K562 (cell line): ENCODE data around the gene DRC3. TPM values are rescaled to one million over a fixed set of nuclear protein-coding genes. Genes with fewer than 3 reads are reported as not detected.

Experiments used
- CHD4 ChIP-seq: fragments of 200-600 bp; sonication (generic); IDR thresholded peaks from 3 replicates; pipeline ENCODE4 v1.6.1; 2012; ENCODE audit warnings: low read depth, mild to moderate bottlenecking, mixed read lengths, low read length, inconsistent platforms; ENCODE audit not compliant: insufficient read depth, insufficient replicate concordance, poor library complexity, severe bottlenecking
- FOXM1 ChIP-seq, 2 experiments: fragments of 450-650 bp in 1 of 2; sonication (generic) in 1 of 2; formaldehyde crosslinking in 1 of 2; IDR thresholded peaks; 2 replicates each; pipeline versions ENCODE4 v1.6.1 to v1.9.0; 2017 to 2022; ENCODE audit warnings: low read depth in 2 of 2, mild to moderate bottlenecking in 2 of 2, missing genetic modification reagents in 1 of 2, moderate library complexity in 1 of 2
- MAZ ChIP-seq, 2 experiments: fragments of 450-650 bp in 1 of 2; sonication (generic) in 1 of 2; formaldehyde crosslinking; IDR thresholded peaks in 1 of 2; conservative IDR thresholded peaks in 1 of 2; 2 replicates each; pipeline versions ENCODE4 v1.4.0 to v1.5.0; 2020; ENCODE audit warnings: mild to moderate bottlenecking in 1 of 2, missing genetic modification reagents in 1 of 2
- MXI1 ChIP-seq: IDR thresholded peaks from 2 replicates; pipeline ENCODE4 v1.6.1; 2011; ENCODE audit warnings: low read depth, mild to moderate bottlenecking, improper control_type of control experiment, low read length
- NCOA4 ChIP-seq: fragments of 450-650 bp; IDR thresholded peaks from 2 replicates; pipeline ENCODE4 v1.6.1; 2018; ENCODE audit warnings: mild to moderate bottlenecking; ENCODE audit not compliant: partially characterized antibody
- RB1 ChIP-seq: fragments of 450-650 bp; IDR thresholded peaks from 2 replicates; pipeline ENCODE4 v1.6.1; 2017; ENCODE audit warnings: low read depth, mild to moderate bottlenecking
- SMAD4 ChIP-seq: fragments of 250-450 bp; sonication (Bioruptor Pico); conservative IDR thresholded peaks from 2 replicates; pipeline ENCODE4 v1.8.0; 2021; ENCODE audit warnings: inconsistent platforms, mild to moderate bottlenecking, moderate library complexity
- SP1 ChIP-seq: sonication (generic); formaldehyde crosslinking; IDR thresholded peaks from 2 replicates; pipeline ENCODE4 v1.8.1; 2022; ENCODE audit warnings: mild to moderate bottlenecking, missing genetic modification reagents
- WHSC1 ChIP-seq: IDR thresholded peaks from one replicate; pipeline ENCODE4 v1.6.1; 2012; ENCODE audit warnings: low read length, control low read depth, inconsistent platforms
- ZNF133 ChIP-seq: fragments of 250-450 bp; sonication (Bioruptor Pico); IDR thresholded peaks from 2 replicates; pipeline ENCODE4 v1.4.0; 2020; ENCODE audit warnings: mild to moderate bottlenecking
- ZNF395 ChIP-seq: fragments of 200-800 bp; sonication (Bioruptor generic); IDR thresholded peaks from 2 replicates; pipeline ENCODE4 v1.6.1; 2017; ENCODE audit warnings: missing genetic modification characterization, missing compliant biosample characterization
- polyA plus RNA-seq, 8 experiments: library from polyadenylated mRNA; depleted of rRNA in 4 of 8; stranded (reverse) in 5 of 8; unstranded in 3 of 8; fragments of >200 nt; fragmentation: Nextera tagmentation in 2 of 8; fragmentation: Illumina TruSeq in 1 of 8; extraction: Ambion mirVana in 2 of 8; extraction: Trizol in 1 of 8; gene quantifications; 2 replicates each; pipeline versions ENCODE4 v1.2.1 to v1.2.3, GENCODE V29; 2011 to 2014; ENCODE audit warnings: inconsistent platforms in 1 of 8, missing spikeins in 1 of 8
- total RNA-seq, 7 experiments: library from RNA; depleted of rRNA in 6 of 7; stranded (reverse); fragments of >200 nt in 6 of 7; fragmentation: Illumina TruSeq in 2 of 7; extraction: Trizol in 2 of 7; gene quantifications; 2 replicates each; pipeline versions ENCODE4 v1.2.1 to v1.2.3, GENCODE V29; 2011 to 2021; ENCODE audit warnings: low replicate concordance in 1 of 7
- TF ChIP-seq, protein P1 (sequence below): fragments of 450-650 bp; formaldehyde crosslinking; IDR thresholded peaks from 2 replicates; pipeline ENCODE4 v1.4.0; 2020; ENCODE audit warnings: mild to moderate bottlenecking, moderate library complexity
- TF ChIP-seq, protein P2 (sequence below): fragments of 450-650 bp; IDR thresholded peaks from 2 replicates; pipeline ENCODE4 v1.6.1; 2016
- TF ChIP-seq, protein P3 (sequence below): sonication (generic); formaldehyde crosslinking; IDR thresholded peaks from 2 replicates; pipeline ENCODE4 v1.8.0; 2022; ENCODE audit warnings: missing genetic modification reagents, mild to moderate bottlenecking, borderline replicate concordance
- TF ChIP-seq, protein P4 (sequence below): IDR thresholded peaks from 2 replicates; pipeline ENCODE4 v1.6.1; 2011; ENCODE audit warnings: borderline replicate concordance, low read depth, mild to moderate bottlenecking, moderate library complexity, low read length; ENCODE audit not compliant: insufficient read depth, poor library complexity, severe bottlenecking

DRC3 gene
- total and polyA plus RNA-seq, 9 of the 15 experiments (the other 6 are each of a cell fraction or from before 2014, with no cell fraction given) = 0.10 to 0.84 (median 0.30) TPM; not detected in 3

GRCh38 chr17:17972126-17972951, at the start of gene DRC3, which contains the start of gene TOM1L2 (continued):
- TF ChIP-seq MAZ (CRISPR knock-in tag; conservative IDR thresholded peaks at IDR 0.05 in 1 of 2, IDR thresholded peaks at IDR 0.05 in 1 of 2) (peak; percentile 69 to 88; a peak in 2 of 4 replicates), MXI1 (peak; percentile 88), RB1 (peak; percentile 66), NCOA4 (no peak), CHD4 (no peak), ZNF133 (no peak), SMAD4 (CRISPR knock-in tag) (peak; percentile 73; the same call in 1 of the 2 replicates), FOXM1 (IDR thresholded peaks at IDR 0.05; ENCODE audit: low read depth) (peak; percentile 80), FOXM1 (CRISPR knock-in tag; IDR thresholded peaks at IDR 0.05; ENCODE audit: low read depth) (no peak), WHSC1 (no peak), SP1 (CRISPR knock-in tag) (peak; percentile 98), ZNF395 (CRISPR knock-in tag) (no peak)
- TF ChIP-seq, protein P1, sequence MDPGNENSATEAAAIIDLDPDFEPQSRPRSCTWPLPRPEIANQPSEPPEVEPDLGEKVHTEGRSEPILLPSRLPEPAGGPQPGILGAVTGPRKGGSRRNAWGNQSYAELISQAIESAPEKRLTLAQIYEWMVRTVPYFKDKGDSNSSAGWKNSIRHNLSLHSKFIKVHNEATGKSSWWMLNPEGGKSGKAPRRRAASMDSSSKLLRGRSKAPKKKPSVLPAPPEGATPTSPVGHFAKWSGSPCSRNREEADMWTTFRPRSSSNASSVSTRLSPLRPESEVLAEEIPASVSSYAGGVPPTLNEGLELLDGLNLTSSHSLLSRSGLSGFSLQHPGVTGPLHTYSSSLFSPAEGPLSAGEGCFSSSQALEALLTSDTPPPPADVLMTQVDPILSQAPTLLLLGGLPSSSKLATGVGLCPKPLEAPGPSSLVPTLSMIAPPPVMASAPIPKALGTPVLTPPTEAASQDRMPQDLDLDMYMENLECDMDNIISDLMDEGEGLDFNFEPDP (CRISPR knock-in tag) = no peak
- TF ChIP-seq, protein P2, sequence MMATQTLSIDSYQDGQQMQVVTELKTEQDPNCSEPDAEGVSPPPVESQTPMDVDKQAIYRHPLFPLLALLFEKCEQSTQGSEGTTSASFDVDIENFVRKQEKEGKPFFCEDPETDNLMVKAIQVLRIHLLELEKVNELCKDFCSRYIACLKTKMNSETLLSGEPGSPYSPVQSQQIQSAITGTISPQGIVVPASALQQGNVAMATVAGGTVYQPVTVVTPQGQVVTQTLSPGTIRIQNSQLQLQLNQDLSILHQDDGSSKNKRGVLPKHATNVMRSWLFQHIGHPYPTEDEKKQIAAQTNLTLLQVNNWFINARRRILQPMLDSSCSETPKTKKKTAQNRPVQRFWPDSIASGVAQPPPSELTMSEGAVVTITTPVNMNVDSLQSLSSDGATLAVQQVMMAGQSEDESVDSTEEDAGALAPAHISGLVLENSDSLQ = peak; percentile 100
- TF ChIP-seq, protein P3, sequence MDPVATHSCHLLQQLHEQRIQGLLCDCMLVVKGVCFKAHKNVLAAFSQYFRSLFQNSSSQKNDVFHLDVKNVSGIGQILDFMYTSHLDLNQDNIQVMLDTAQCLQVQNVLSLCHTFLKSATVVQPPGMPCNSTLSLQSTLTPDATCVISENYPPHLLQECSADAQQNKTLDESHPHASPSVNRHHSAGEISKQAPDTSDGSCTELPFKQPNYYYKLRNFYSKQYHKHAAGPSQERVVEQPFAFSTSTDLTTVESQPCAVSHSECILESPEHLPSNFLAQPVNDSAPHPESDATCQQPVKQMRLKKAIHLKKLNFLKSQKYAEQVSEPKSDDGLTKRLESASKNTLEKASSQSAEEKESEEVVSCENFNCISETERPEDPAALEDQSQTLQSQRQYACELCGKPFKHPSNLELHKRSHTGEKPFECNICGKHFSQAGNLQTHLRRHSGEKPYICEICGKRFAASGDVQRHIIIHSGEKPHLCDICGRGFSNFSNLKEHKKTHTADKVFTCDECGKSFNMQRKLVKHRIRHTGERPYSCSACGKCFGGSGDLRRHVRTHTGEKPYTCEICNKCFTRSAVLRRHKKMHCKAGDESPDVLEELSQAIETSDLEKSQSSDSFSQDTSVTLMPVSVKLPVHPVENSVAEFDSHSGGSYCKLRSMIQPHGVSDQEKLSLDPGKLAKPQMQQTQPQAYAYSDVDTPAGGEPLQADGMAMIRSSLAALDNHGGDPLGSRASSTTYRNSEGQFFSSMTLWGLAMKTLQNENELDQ = no peak
- TF ChIP-seq, protein P4, sequence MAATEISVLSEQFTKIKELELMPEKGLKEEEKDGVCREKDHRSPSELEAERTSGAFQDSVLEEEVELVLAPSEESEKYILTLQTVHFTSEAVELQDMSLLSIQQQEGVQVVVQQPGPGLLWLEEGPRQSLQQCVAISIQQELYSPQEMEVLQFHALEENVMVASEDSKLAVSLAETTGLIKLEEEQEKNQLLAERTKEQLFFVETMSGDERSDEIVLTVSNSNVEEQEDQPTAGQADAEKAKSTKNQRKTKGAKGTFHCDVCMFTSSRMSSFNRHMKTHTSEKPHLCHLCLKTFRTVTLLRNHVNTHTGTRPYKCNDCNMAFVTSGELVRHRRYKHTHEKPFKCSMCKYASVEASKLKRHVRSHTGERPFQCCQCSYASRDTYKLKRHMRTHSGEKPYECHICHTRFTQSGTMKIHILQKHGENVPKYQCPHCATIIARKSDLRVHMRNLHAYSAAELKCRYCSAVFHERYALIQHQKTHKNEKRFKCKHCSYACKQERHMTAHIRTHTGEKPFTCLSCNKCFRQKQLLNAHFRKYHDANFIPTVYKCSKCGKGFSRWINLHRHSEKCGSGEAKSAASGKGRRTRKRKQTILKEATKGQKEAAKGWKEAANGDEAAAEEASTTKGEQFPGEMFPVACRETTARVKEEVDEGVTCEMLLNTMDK = peak; percentile 18
